ENCODE results near the gene PPP1R11.
"Not testable (repeated sequence)": the region's sequence is repeated elsewhere in the genome, so short reads cannot be mapped to it uniquely, and the experiment has no call there.

Gene PPP1R11

GRCh38 chr6:30100154-30100553, 33.2 kb downstream of the PPP1R11 start:
- DNase-seq, result no peak

GRCh38 chr6:30100585-30101443, 33.8 kb downstream of the PPP1R11 start:
- DNase-seq, result peak; percentile 27

GRCh38 chr6:30101444-30102413, 34.7 kb downstream of the PPP1R11 start:
- peak; percentile 70 for DNase-seq

- no peak for DNase-seq
Measured at GRCh38 chr6:30102414-30102969, 35.5 kb downstream of the PPP1R11 start.

- peak; percentile 83 for DNase-seq
Measured at GRCh38 chr6:30102970-30103871, 36.2 kb downstream of the PPP1R11 start.

GRCh38 chr6:30103872-30104179, 36.8 kb downstream of the PPP1R11 start:
- no peak for DNase-seq

- no peak for DNase-seq
Measured at GRCh38 chr6:30104661-30105060, 37.7 kb downstream of the PPP1R11 start.

- DNase-seq, result no peak
Measured at GRCh38 chr6:30111266-30111856, 44.4 kb downstream of the PPP1R11 start.

GRCh38 chr6:30112402-30112994, 45.5 kb downstream of the PPP1R11 start:
- no peak for DNase-seq

GRCh38 chr6:30113003-30113759, 46.2 kb downstream of the PPP1R11 start, which contains the start of gene TRIM31:
TSS of gene TRIM31 (minus strand) at chr6:30113090. CDS start at chr6:30112805, 285 bp downstream.
- DNase-seq, result no peak

GRCh38 chr6:30113841-30114240, 46.8 kb downstream of the PPP1R11 start:
- DNase-seq, result no peak

- no peak for DNase-seq
Measured at GRCh38 chr6:30116724-30117123, 49.7 kb downstream of the PPP1R11 start.

GRCh38 chr6:30118691-30119090, 51.7 kb downstream of the PPP1R11 start:
- not testable (repeated sequence) for DNase-seq

All from activated T-cell treated with anti-CD3 and anti-CD28 coated beads, Interleukin-2, amount 50 U/mL, for 1 hour (primary cell).